ENCODE data around the gene BABAM2.
"Not testable (repeated sequence)": the region's sequence is repeated elsewhere in the genome, so short reads cannot be mapped to it uniquely, and the experiment has no call there.

Gene BABAM2

GRCh38 chr2:27942612-27943547 lies 52.4 kb downstream of the BABAM2 start:
- no peak for DNase-seq (ENCODE audit: low read depth in 2 of 2)

GRCh38 chr2:27946530-27947060 lies 56.1 kb downstream of the BABAM2 start:
- no peak for DNase-seq (ENCODE audit: low read depth in 2 of 2)

GRCh38 chr2:27952070-27952469 lies 61.5 kb downstream of the BABAM2 start:
- DNase-seq (ENCODE audit: low read depth in 2 of 2): no peak

GRCh38 chr2:27953077-27953476 lies 62.5 kb downstream of the BABAM2 start:
- no peak for DNase-seq (ENCODE audit: low read depth in 2 of 2)

GRCh38 chr2:27954221-27954673 lies 63.7 kb downstream of the BABAM2 start:
- DNase-seq (ENCODE audit: low read depth in 2 of 2): no peak

GRCh38 chr2:27954771-27955383 lies 64.3 kb downstream of the BABAM2 start:
- DNase-seq (ENCODE audit: low read depth in 2 of 2): peak in 1 of 2 experiments; percentile 41

- no peak for DNase-seq (ENCODE audit: low read depth in 2 of 2)
Observed at GRCh38 chr2:27955384-27956161, 65.0 kb downstream of the BABAM2 start.

GRCh38 chr2:27956888-27957287 lies 66.4 kb downstream of the BABAM2 start:
- no peak for DNase-seq (ENCODE audit: low read depth in 2 of 2)

GRCh38 chr2:27958711-27959378 lies 68.3 kb downstream of the BABAM2 start:
- no peak for DNase-seq (ENCODE audit: low read depth in 2 of 2)

- DNase-seq (ENCODE audit: low read depth in 2 of 2): no peak
Observed at GRCh38 chr2:27959496-27959895, 69.0 kb downstream of the BABAM2 start.

- no peak for DNase-seq (ENCODE audit: low read depth in 2 of 2)
Observed at GRCh38 chr2:27960237-27960912, 69.8 kb downstream of the BABAM2 start.

GRCh38 chr2:27962006-27962405 lies 71.5 kb downstream of the BABAM2 start:
- DNase-seq (ENCODE audit: low read depth in 2 of 2): no peak

GRCh38 chr2:27963472-27963871 lies 72.9 kb downstream of the BABAM2 start:
- no peak for DNase-seq (ENCODE audit: low read depth in 2 of 2)

- no peak for DNase-seq (ENCODE audit: low read depth in 2 of 2)
Observed at GRCh38 chr2:27964067-27964466, 73.5 kb downstream of the BABAM2 start.

- DNase-seq (ENCODE audit: low read depth in 2 of 2): no peak
Observed at GRCh38 chr2:27965841-27966240, 75.3 kb downstream of the BABAM2 start.

- DNase-seq (ENCODE audit: low read depth in 2 of 2): no peak
Observed at GRCh38 chr2:27966466-27966865, 75.9 kb downstream of the BABAM2 start.

GRCh38 chr2:27967076-27967475 lies 76.5 kb downstream of the BABAM2 start:
- no peak for DNase-seq (ENCODE audit: low read depth in 2 of 2)

- DNase-seq (ENCODE audit: low read depth in 2 of 2): not testable (repeated sequence)
Observed at GRCh38 chr2:27968045-27968444, 77.5 kb downstream of the BABAM2 start.

- DNase-seq (ENCODE audit: low read depth in 2 of 2): not testable (repeated sequence)
Observed at GRCh38 chr2:27968957-27969356, 78.4 kb downstream of the BABAM2 start.

- DNase-seq (ENCODE audit: low read depth in 2 of 2): no peak
Observed at GRCh38 chr2:27972311-27972710, 81.8 kb downstream of the BABAM2 start.

GRCh38 chr2:27973592-27973991 lies 83.1 kb downstream of the BABAM2 start:
- no peak for DNase-seq (ENCODE audit: low read depth in 2 of 2)
